ENCODE data around the gene AASDH.

GRCh38 chr4:56434599-56435139 lies 47.4 kb upstream of the AASDH start:
- TF ChIP-seq RARB (CRISPR knock-in tag; IDR thresholded peaks at IDR 0.05) (no peak), TOX (CRISPR knock-in tag; IDR thresholded peaks at IDR 0.05; ENCODE audit: borderline replicate concordance) (no peak), ZC3H10 (CRISPR knock-in tag; IDR thresholded peaks at IDR 0.05) (no peak), CSDC2 (CRISPR knock-in tag; IDR thresholded peaks at IDR 0.05) (no peak), ZFP3 (CRISPR knock-in tag; IDR thresholded peaks at IDR 0.05) (no peak), PPARA (CRISPR knock-in tag; IDR thresholded peaks at IDR 0.05; ENCODE audit: borderline replicate concordance) (no peak), PATZ1 (CRISPR knock-in tag; IDR thresholded peaks at IDR 0.05; ENCODE audit: borderline replicate concordance) (no peak), TSHZ2 (CRISPR knock-in tag; IDR thresholded peaks at IDR 0.05) (no peak), GLIS3 (CRISPR knock-in tag; IDR thresholded peaks at IDR 0.05) (no peak), TCF4 (CRISPR knock-in tag; IDR thresholded peaks at IDR 0.05; ENCODE audit: borderline replicate concordance) (no peak), BACH2 (CRISPR knock-in tag; IDR thresholded peaks at IDR 0.05; ENCODE audit: borderline replicate concordance) (no peak), CREB5 (CRISPR knock-in tag; IDR thresholded peaks at IDR 0.05; ENCODE audit: low read depth) (no peak), ZFP30 (CRISPR knock-in tag; IDR thresholded peaks at IDR 0.05) (no peak), CSRNP3 (CRISPR knock-in tag; IDR thresholded peaks at IDR 0.05) (no peak)
